Natural killer cell (primary cell): ENCODE data around the gene SLC9A6. TPM values are rescaled to one million over a fixed set of nuclear protein-coding genes. Genes with fewer than 3 reads are reported as not detected.

Experiments
- ATAC-seq, 3 donors: fragments of 150-1000 bp in 2 of 3; fragments of 200-7000 bp in 1 of 3; cut with Tn5 transposase; 1 replicate in 1 of 3; 2 replicates in 2 of 3; pipeline ENCODE4 v1.10.0; 2021; ENCODE audit warnings: mild to moderate bottlenecking in 2 of 3, moderate library complexity in 2 of 3
- DNase-seq, 2 donors: peaks; one replicate each; pipeline versions ENCODE4 v3.0.0 to v3.0.0-alpha.2; 2013 to 2021; ENCODE audit warnings: mixed read lengths in 1 of 2
- H3K27ac ChIP-seq: one replicate; pipeline ENCODE4 v1.5.1; 2013; ENCODE audit warnings: mild to moderate bottlenecking, low read length
- H3K27me3 ChIP-seq: one replicate; pipeline ENCODE4 v1.6.1; 2013; ENCODE audit warnings: low read length; ENCODE audit not compliant: control insufficient read depth, insufficient read depth
- H3K36me3 ChIP-seq: one replicate; pipeline ENCODE4 v1.6.1; 2013; ENCODE audit warnings: low read length; ENCODE audit not compliant: control insufficient read depth, insufficient read depth
- H3K4me1 ChIP-seq: one replicate; pipeline ENCODE4 v1.6.1; 2013; ENCODE audit warnings: low read length; ENCODE audit not compliant: control insufficient read depth, insufficient read depth
- H3K4me3 ChIP-seq: one replicate; pipeline ENCODE4 v1.5.1; 2013; ENCODE audit warnings: low read length
- H3K9me3 ChIP-seq: one replicate; pipeline ENCODE4 v1.6.1; 2013; ENCODE audit warnings: low read length; ENCODE audit not compliant: control insufficient read depth, insufficient read depth
- H3K27ac Mint-ChIP-seq, 2 donors: one replicate each; pipeline ENCODE4 v1.8.0; 2022; ENCODE audit warnings: mild to moderate bottlenecking in 2 of 2, mixed read lengths in 2 of 2, moderate library complexity in 1 of 2
- H3K27me3 Mint-ChIP-seq, 2 donors: one replicate each; pipeline ENCODE4 v1.8.0; 2022; ENCODE audit warnings: low read depth in 2 of 2, mixed read lengths in 2 of 2
- H3K36me3 Mint-ChIP-seq: one replicate; pipeline ENCODE4 v1.8.0; 2022; ENCODE audit warnings: mixed read lengths
- H3K4me1 Mint-ChIP-seq, 2 donors: one replicate each; pipeline ENCODE4 v1.8.0; 2022; ENCODE audit warnings: mixed read lengths in 2 of 2
- H3K4me3 Mint-ChIP-seq: one replicate; pipeline ENCODE4 v1.8.0; 2022; ENCODE audit warnings: mild to moderate bottlenecking, moderate library complexity, mixed read lengths
- H3K9me3 Mint-ChIP-seq, 2 donors: one replicate each; pipeline ENCODE4 v1.8.0; 2022; ENCODE audit warnings: mixed read lengths in 2 of 2
- WGBS: methylation state at CpG from one replicate; pipeline ENCODE4 v1.1.7; 2013; ENCODE audit warnings: missing lambda C conversion rate; ENCODE audit not compliant: insufficient coverage; 5-methylcytosine and 5-hydroxymethylcytosine counted together
- intact Hi-C: fragments of 100-400 bp; cut with micrococcal nuclease; formaldehyde crosslinking; loops from one replicate; pipeline ENCODE4 v1.14.2; 2022
- total RNA-seq, 4 donors: library from RNA; stranded (reverse); fragments of 120-200 nt in 1 of 4; gene quantifications; one replicate each; pipeline versions ENCODE4 v1.2.3 to v1.2.4, GENCODE V29; 2013 to 2022
- TF ChIP-seq, protein P1 (sequence below): fragments of 200-600 bp; IDR thresholded peaks from one replicate; pipeline ENCODE4 v1.8.0; 2022; ENCODE audit warnings: antibody characterized with exemption

Gene SLC9A6
- total RNA-seq, 3 donors from 2014 or later (not counting 1 experiment from before 2014, with no cell fraction given): 17.1 to 24.0 (median 19.3) TPM

DNA sequence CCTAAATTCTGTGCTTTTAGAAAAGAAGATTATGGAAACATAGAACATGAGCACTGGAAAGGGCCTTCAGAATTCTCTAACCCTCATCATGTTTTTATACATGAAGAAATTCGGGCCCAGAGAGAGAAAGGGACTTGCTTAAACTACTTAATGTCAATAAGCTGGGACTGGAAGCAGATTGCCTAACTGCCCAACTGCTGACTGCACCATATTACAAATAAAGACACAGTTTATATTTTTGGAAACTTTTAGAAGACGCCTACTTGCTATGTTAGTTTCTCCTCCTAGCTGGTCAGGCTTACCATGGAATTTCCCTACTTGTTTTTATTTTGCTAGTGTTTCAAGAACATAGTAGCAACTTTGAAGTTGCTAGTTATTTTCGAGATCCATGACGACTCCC, 47.1 kb downstream of the SLC9A6 start:
- ATAC-seq (no peak), DNase-seq (no peak)
- Histone ChIP-seq H3K36me3 (peaks cover 12% of the 10 kb centered on the region), H3K27me3 (no peaks in the 10 kb centered on the region), H3K4me3 (no peak overlapping the region), H3K9me3 (no peaks in the 10 kb centered on the region), H3K4me1 (no peaks in the 10 kb centered on the region), H3K27ac (no peak overlapping the region)
- H3K27ac Mint-ChIP-seq: no peak overlapping the region
- TF ChIP-seq, protein P1, sequence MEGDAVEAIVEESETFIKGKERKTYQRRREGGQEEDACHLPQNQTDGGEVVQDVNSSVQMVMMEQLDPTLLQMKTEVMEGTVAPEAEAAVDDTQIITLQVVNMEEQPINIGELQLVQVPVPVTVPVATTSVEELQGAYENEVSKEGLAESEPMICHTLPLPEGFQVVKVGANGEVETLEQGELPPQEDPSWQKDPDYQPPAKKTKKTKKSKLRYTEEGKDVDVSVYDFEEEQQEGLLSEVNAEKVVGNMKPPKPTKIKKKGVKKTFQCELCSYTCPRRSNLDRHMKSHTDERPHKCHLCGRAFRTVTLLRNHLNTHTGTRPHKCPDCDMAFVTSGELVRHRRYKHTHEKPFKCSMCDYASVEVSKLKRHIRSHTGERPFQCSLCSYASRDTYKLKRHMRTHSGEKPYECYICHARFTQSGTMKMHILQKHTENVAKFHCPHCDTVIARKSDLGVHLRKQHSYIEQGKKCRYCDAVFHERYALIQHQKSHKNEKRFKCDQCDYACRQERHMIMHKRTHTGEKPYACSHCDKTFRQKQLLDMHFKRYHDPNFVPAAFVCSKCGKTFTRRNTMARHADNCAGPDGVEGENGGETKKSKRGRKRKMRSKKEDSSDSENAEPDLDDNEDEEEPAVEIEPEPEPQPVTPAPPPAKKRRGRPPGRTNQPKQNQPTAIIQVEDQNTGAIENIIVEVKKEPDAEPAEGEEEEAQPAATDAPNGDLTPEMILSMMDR: no peak
- H3K4me1 Mint-ChIP-seq: no peaks in the 10 kb centered on the region
- no peaks in the 10 kb centered on the region for H3K27me3 Mint-ChIP-seq
- no peak overlapping the region for H3K4me3 Mint-ChIP-seq
- no peaks in the 10 kb centered on the region for H3K36me3 Mint-ChIP-seq
- no peaks in the 10 kb centered on the region for H3K9me3 Mint-ChIP-seq
- 89% methylated on average over 1 of the region's 4 CpGs for WGBS
- intact Hi-C loops: no loop called here

DNA sequence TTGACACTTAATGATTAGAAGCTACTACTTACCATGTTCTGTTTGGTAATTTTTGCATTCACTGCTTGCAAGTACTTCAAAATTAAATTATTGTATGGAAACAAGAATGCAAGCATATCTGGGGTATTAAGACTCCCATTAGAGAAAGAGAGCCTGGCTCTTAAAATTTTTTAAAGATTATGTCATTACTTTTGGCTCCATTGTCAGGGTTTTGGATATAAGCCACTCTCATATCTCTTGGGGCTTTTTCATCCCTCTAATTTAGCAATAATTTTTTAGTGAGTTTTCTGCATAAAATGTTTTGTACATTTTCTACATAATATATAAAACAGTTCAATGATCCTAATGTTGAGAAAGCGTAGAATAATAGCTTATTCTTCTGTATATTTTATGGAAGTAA, 49.4 kb downstream of the SLC9A6 start:
- no peak for DNase-seq
- intact Hi-C loops: no loop called here
- Mint-ChIP-seq H3K4me3 (no peak overlapping the region), H3K36me3 (no peaks in the 10 kb centered on the region), H3K27me3 (no peaks in the 10 kb centered on the region), H3K9me3 (no peaks in the 10 kb centered on the region), H3K4me1 (no peaks in the 10 kb centered on the region), H3K27ac (no peak overlapping the region)
- Histone ChIP-seq H3K27ac (no peak overlapping the region), H3K9me3 (no peaks in the 10 kb centered on the region), H3K4me3 (no peak overlapping the region), H3K4me1 (no peaks in the 10 kb centered on the region), H3K36me3 (peaks cover 12% of the 10 kb centered on the region), H3K27me3 (no peaks in the 10 kb centered on the region)
- TF ChIP-seq, protein P1: no peak
- ATAC-seq: no peak
- no CpG with 5 or more reads among the region's 1 CpG for WGBS

DNA sequence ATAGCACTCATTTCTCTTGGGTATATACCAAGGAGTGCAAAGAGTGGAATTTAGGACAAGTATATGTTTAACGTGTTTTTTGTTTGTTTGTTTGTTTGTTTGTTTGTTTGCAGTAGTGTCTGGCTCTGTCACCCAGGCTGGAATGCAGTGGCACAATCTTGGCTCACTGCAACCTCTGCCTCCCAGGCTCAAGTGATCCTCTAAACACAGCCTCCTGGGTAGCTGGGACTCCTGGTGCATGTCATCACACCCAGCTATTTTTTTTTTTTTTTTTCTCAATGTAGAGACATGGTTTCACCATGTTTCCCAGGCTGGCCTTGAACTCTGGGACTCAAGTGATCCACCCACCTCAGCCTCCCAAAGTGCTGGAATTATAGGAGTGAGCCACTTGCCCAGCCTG, 50.4 kb downstream of the SLC9A6 start:
- DNase-seq (no peak), ATAC-seq (no peak)
- Mint-ChIP-seq H3K27me3 (no peaks in the 10 kb centered on the region), H3K4me1 (no peaks in the 10 kb centered on the region), H3K4me3 (no peak overlapping the region), H3K27ac (no peak overlapping the region), H3K9me3 (no peaks in the 10 kb centered on the region), H3K36me3 (no peaks in the 10 kb centered on the region)
- H3K4me1 ChIP-seq: no peaks in the 10 kb centered on the region
- 100% methylated on average over 1 of the region's 1 CpG for WGBS
- H3K4me3 ChIP-seq: no peak overlapping the region
- no peak overlapping the region for H3K27ac ChIP-seq
- no peaks in the 10 kb centered on the region for H3K9me3 ChIP-seq
- intact Hi-C loops: no loop called here
- peaks cover 4% of the 10 kb centered on the region for H3K36me3 ChIP-seq
- TF ChIP-seq, protein P1: no peak
- no peaks in the 10 kb centered on the region for H3K27me3 ChIP-seq

DNA sequence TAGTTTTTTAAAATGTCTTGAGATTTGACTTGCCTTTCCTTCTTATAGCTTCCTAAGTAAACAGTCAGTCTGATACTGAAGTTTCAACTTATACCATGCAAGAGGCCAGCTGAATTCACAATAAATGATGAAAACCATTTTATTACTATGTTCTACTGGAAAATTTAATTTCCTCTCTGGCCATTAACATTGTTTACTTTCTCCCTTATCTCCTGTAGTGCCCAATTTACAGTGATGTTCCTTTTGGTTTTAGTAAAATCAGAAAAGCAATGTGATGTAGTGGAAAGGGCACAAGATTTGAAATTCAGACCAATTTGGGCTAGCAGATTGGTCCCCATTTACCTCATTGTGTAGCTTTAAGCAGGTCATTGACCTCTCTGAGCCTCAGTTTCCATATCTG, 54.2 kb downstream of the SLC9A6 start:
- H3K27me3 Mint-ChIP-seq: no peaks in the 10 kb centered on the region
- DNase-seq (no peak), ATAC-seq (no peak)
- no peak overlapping the region for H3K4me3 ChIP-seq
- H3K27me3 ChIP-seq: no peaks in the 10 kb centered on the region
- H3K9me3 Mint-ChIP-seq: no peaks in the 10 kb centered on the region
- no peak overlapping the region for H3K27ac ChIP-seq
- H3K9me3 ChIP-seq: no peaks in the 10 kb centered on the region
- intact Hi-C loops: no loop called here
- H3K4me1 ChIP-seq: no peaks in the 10 kb centered on the region
- H3K4me3 Mint-ChIP-seq: no peak overlapping the region
- no peaks in the 10 kb centered on the region for H3K36me3 Mint-ChIP-seq
- H3K36me3 ChIP-seq: peaks cover 6% of the 10 kb centered on the region
- H3K4me1 Mint-ChIP-seq: no peaks in the 10 kb centered on the region
- TF ChIP-seq, protein P1: no peak
- no peak overlapping the region for H3K27ac Mint-ChIP-seq
